T-helper 2 cell treated with Interferon-gamma antibody and Interleukin-4, amounts not matched to agents 100 ng/mL and 5 ng/mL, for 36 hours (primary cell): ENCODE data around the gene SOX18. TPM values are rescaled to one million over a fixed set of nuclear protein-coding genes. Genes with fewer than 3 reads are reported as not detected.

ENCODE experiments used
- intact Hi-C: fragments of 100-400 bp; cut with micrococcal nuclease; formaldehyde crosslinking; loops from one replicate; pipeline ENCODE4 v1.15.1; 2023
- total RNA-seq: library from RNA; stranded (reverse); gene quantifications from 2 replicates; pipeline ENCODE4 v1.2.3, GENCODE V29; 2022

SOX18 gene
- total RNA-seq, 1 donor from 2014 or later = 0.75 TPM

- intact Hi-C loops = loop anchor here (10.0 kb wide), 2 partner anchors 205 to 415 kb away; partner anchors contain the start of genes ABHD16B, RTEL1, STMN3 and TPD52L2
Measured at GRCh38 chr20:64069614-64070243, 20.3 kb upstream of the SOX18 start.

GRCh38 chr20:64069209-64069613 lies 19.8 kb upstream of the SOX18 start:
- intact Hi-C loops = loop anchor here (10.0 kb wide), 2 partner anchors 204 to 414 kb away; partner anchors contain the start of genes ABHD16B, RTEL1, STMN3 and TPD52L2

GRCh38 chr20:64068386-64069208 lies 19.2 kb upstream of the SOX18 start:
- intact Hi-C loops = loop anchor here (10.0 kb wide), 2 partner anchors 204 to 414 kb away; partner anchors contain the start of genes ABHD16B, RTEL1, STMN3 and TPD52L2

- intact Hi-C loops = loop anchor here (10.0 kb wide), 2 partner anchors 203 to 413 kb away; partner anchors contain the start of genes ABHD16B, RTEL1, STMN3 and TPD52L2
Measured at GRCh38 chr20:64067733-64068307, 18.4 kb upstream of the SOX18 start.

GRCh38 chr20:64067005-64067632 lies 17.7 kb upstream of the SOX18 start:
- intact Hi-C loops = loop anchor here (10.0 kb wide), 2 partner anchors 202 to 412 kb away; partner anchors contain the start of genes ABHD16B, RTEL1, STMN3 and TPD52L2

- intact Hi-C loops = loop anchor here (1.0 to 10.0 kb wide), 3 partner anchors 11 to 411 kb away; partner anchors contain the start of genes ABHD16B, RTEL1, STMN3 and TPD52L2
Measured at GRCh38 chr20:64065974-64066343, 16.5 kb upstream of the SOX18 start.

- intact Hi-C loops = loop anchor here (10.0 kb wide), 2 partner anchors 201 to 411 kb away; partner anchors contain the start of genes ABHD16B, RTEL1, STMN3 and TPD52L2
Measured at GRCh38 chr20:64065062-64065973, 15.9 kb upstream of the SOX18 start.

- intact Hi-C loops = loop anchor here (10.0 kb wide), 2 partner anchors 199 to 409 kb away; partner anchors contain the start of genes ABHD16B, RTEL1, STMN3 and TPD52L2
Measured at GRCh38 chr20:64064145-64064698, 14.8 kb upstream of the SOX18 start.

GRCh38 chr20:64063389-64064144 lies 14.1 kb upstream of the SOX18 start:
- intact Hi-C loops = loop anchor here (1.0 to 10.0 kb wide), 6 partner anchors 16 to 409 kb away; partner anchors contain the start of genes ABHD16B, DNAJC5, PRPF6 and RGS19

GRCh38 chr20:64062596-64063388 lies 13.4 kb upstream of the SOX18 start, which contains the start of gene TCEA2:
TSS of gene TCEA2 (plus strand) at chr20:64063198. CDS start at chr20:64063313, 115 bp downstream.
- intact Hi-C loops = loop anchor here (1.0 to 10.0 kb wide), 6 partner anchors 17 to 408 kb away; partner anchors contain the start of genes ABHD16B, DNAJC5, PRPF6 and RGS19

GRCh38 chr20:64062276-64062595 lies 12.8 kb upstream of the SOX18 start:
- intact Hi-C loops = loop anchor here (2.0 to 10.0 kb wide), 3 partner anchors 81 to 407 kb away; partner anchors contain the start of genes ABHD16B, PRPF6, RTEL1 and STMN3

- intact Hi-C loops = loop anchor here (5.0 kb wide), 1 partner anchor 271 kb away; no protein-coding TSS in a partner anchor
Measured at GRCh38 chr20:64058536-64058935, 9.1 kb upstream of the SOX18 start.

GRCh38 chr20:64057628-64058498 lies 8.4 kb upstream of the SOX18 start:
- intact Hi-C loops = loop anchor here (2.0 to 5.0 kb wide), 2 partner anchors 19 to 271 kb away; no protein-coding TSS in a partner anchor

GRCh38 chr20:64056889-64057627 lies 7.6 kb upstream of the SOX18 start:
- intact Hi-C loops = loop anchor here (2.0 to 5.0 kb wide), 2 partner anchors 18 to 270 kb away; no protein-coding TSS in a partner anchor

GRCh38 chr20:64056639-64056888 lies 7.1 kb upstream of the SOX18 start:
- intact Hi-C loops = loop anchor here (2.0 to 5.0 kb wide), 2 partner anchors 18 to 269 kb away; no protein-coding TSS in a partner anchor
